HepG2 (cell line): ENCODE data around the gene KIAA0319L. TPM values are rescaled to one million over a fixed set of nuclear protein-coding genes. Genes with fewer than 3 reads are reported as not detected.

ENCODE experiments used
- ATAC-seq: fragments of 200-7000 bp; cut with Tn5 transposase; 3 replicates; pipeline ENCODE4 v1.9.1; 2020; ENCODE audit warnings: mild to moderate bottlenecking, moderate library complexity
- BruUV-seq: library from RNA; stranded (reverse); fragments of 400-500 nt; replicated peaks from 2 replicates; lab custom pipeline; 2021; lab: Mats Ljungman, UMichigan
- CTCF ChIA-PET: fragments of 300-600 bp; formaldehyde crosslinking; extraction: SDS; loops from one replicate; lab custom pipeline; 2021; ENCODE audit warnings: low total read pairs, inconsistent platforms, low intra/inter-chr PET ratio; lab: Yijun Ruan, JAX
- POLR2A ChIA-PET: fragments of 350-600 bp; sonication (Branson Sonifier 250); formaldehyde crosslinking; loops from one replicate; lab custom pipeline; 2020; ENCODE audit warnings: antibody characterized with exemption, inconsistent platforms; lab: Yijun Ruan, JAX
- DNase-seq: peaks from one replicate; pipeline ENCODE4 v3.0.0-alpha.2; 2015; ENCODE audit warnings: low spot score
- FAIRE-seq: peaks from 3 replicates; lab custom pipeline; 2011; peaks lifted over from hg19 to GRCh38; lab: Jason Lieb, UNC
- H2AFZ ChIP-seq: one replicate; pipeline ENCODE4 v1.6.1; 2011; ENCODE audit warnings: low read length, inconsistent platforms
- H3K27ac ChIP-seq: fragments of 300-600 bp; 3 replicates; pipeline ENCODE4 v1.8.0; 2011; ENCODE audit warnings: mixed run types, mild to moderate bottlenecking, mixed read lengths, low read length, inconsistent platforms; ENCODE audit not compliant: insufficient read depth; ENCODE audit errors: extremely low read length
- H3K27me3 ChIP-seq, 2 experiments: fragments of 200-600 bp in 1 of 2; 2 replicates in 1 of 2; 3 replicates in 1 of 2; pipeline versions ENCODE4 v1.6.0 to v1.8.0; 2011; ENCODE audit warnings: low read length in 2 of 2, mild to moderate bottlenecking in 2 of 2, moderate library complexity in 2 of 2, inconsistent platforms in 1 of 2; ENCODE audit not compliant: insufficient read depth in 2 of 2, control insufficient read depth in 1 of 2
- H3K36me3 ChIP-seq, 2 experiments: fragments of 200-600 bp in 1 of 2; replicated peaks in 1 of 2; 2 replicates in 1 of 2; 3 replicates in 1 of 2; pipeline versions ENCODE4 v1.5.1 to v1.8.0; 2011; ENCODE audit warnings: low read length in 2 of 2, inconsistent platforms in 1 of 2; ENCODE audit not compliant: insufficient read depth in 2 of 2, control insufficient read depth in 1 of 2
- H3K4me1 ChIP-seq: 2 replicates; pipeline ENCODE4 v1.5.1; 2012; ENCODE audit warnings: low read length, inconsistent platforms; ENCODE audit not compliant: insufficient read depth
- H3K4me2 ChIP-seq: 2 replicates; pipeline ENCODE4 v1.6.0; 2011; ENCODE audit warnings: low read depth, low read length, inconsistent platforms
- H3K4me3 ChIP-seq, 3 experiments: fragments of 200-600 bp in 1 of 3; sonication (generic), shearing (Covaris generic) in 1 of 3; replicated peaks in 1 of 3; 2 replicates each; pipeline ENCODE4 v1.5.1; 2011 to 2016; ENCODE audit warnings: low read length in 3 of 3, inconsistent platforms in 2 of 3, low read depth in 2 of 3, mild to moderate bottlenecking in 2 of 3, control low read depth in 1 of 3, mixed read lengths in 1 of 3; ENCODE audit not compliant: insufficient read depth in 1 of 3
- H3K79me2 ChIP-seq: one replicate; pipeline ENCODE4 v1.6.1; 2011; ENCODE audit warnings: low read length, inconsistent platforms; ENCODE audit not compliant: insufficient read depth
- H3K9ac ChIP-seq: 2 replicates; pipeline ENCODE4 v1.6.0; 2011; ENCODE audit warnings: mild to moderate bottlenecking, low read depth, low read length, inconsistent platforms; ENCODE audit not compliant: insufficient read depth
- H3K9me3 ChIP-seq: 2 replicates; pipeline ENCODE4 v1.5.1; 2012; ENCODE audit warnings: mild to moderate bottlenecking, low read length
- H4K20me1 ChIP-seq: 2 replicates; pipeline ENCODE4 v1.6.0; 2011; ENCODE audit warnings: inconsistent platforms, mild to moderate bottlenecking, low read length, moderate library complexity; ENCODE audit not compliant: insufficient read depth
- ATF6 ChIP-seq: sonication (generic); formaldehyde crosslinking; conservative IDR thresholded peaks from 2 replicates; pipeline ENCODE4 v1.4.0; 2020; ENCODE audit warnings: missing genetic modification reagents
- CTCF ChIP-seq: sonication (generic); formaldehyde crosslinking; IDR thresholded peaks from 2 replicates; pipeline ENCODE4 v1.5.0; 2020; ENCODE audit warnings: mild to moderate bottlenecking, missing genetic modification reagents, moderate library complexity
- DPF2 ChIP-seq: sonication (generic); formaldehyde crosslinking; IDR thresholded peaks from 2 replicates; pipeline ENCODE4 v1.4.0; 2020; ENCODE audit warnings: mild to moderate bottlenecking, low read depth, missing genetic modification reagents, borderline replicate concordance
- MAFG ChIP-seq: sonication (generic); formaldehyde crosslinking; IDR thresholded peaks from 2 replicates; pipeline ENCODE4 v1.5.1; 2020; ENCODE audit warnings: mild to moderate bottlenecking, missing genetic modification reagents
- NONO ChIP-seq, 2 experiments: fragments of 450-650 bp in 1 of 2; sonication (generic) in 1 of 2; formaldehyde crosslinking in 1 of 2; IDR thresholded peaks in 1 of 2; conservative IDR thresholded peaks in 1 of 2; 2 replicates each; pipeline versions ENCODE4 v1.6.1 to v1.8.0; 2017 to 2022; ENCODE audit warnings: mild to moderate bottlenecking in 1 of 2, missing genetic modification reagents in 1 of 2, moderate library complexity in 1 of 2
- RAD51 ChIP-seq: fragments of 450-650 bp; IDR thresholded peaks from 2 replicates; pipeline ENCODE4 v1.6.1; 2016; ENCODE audit warnings: borderline replicate concordance
- RBM22 ChIP-seq: fragments of 200-400 bp; formaldehyde crosslinking; optimal IDR thresholded peaks from 2 replicates; pipeline ENCODE3; 2017; ENCODE audit warnings: mild to moderate bottlenecking, low read length, moderate library complexity
- TCF12 ChIP-seq, 2 experiments: fragments of 450-650 bp in 1 of 2; sonication (generic) in 1 of 2; formaldehyde crosslinking in 1 of 2; IDR thresholded peaks; 2 replicates each; pipeline versions ENCODE4 v1.6.1 to v1.8.0; 2017 to 2022; ENCODE audit warnings: antibody characterized with exemption in 1 of 2, mild to moderate bottlenecking in 1 of 2, missing genetic modification reagents in 1 of 2, moderate library complexity in 1 of 2
- TSC22D2 ChIP-seq: sonication (generic); formaldehyde crosslinking; IDR thresholded peaks from 2 replicates; pipeline ENCODE4 v1.5.1; 2020; ENCODE audit warnings: missing genetic modification reagents, mild to moderate bottlenecking, borderline replicate concordance
- YEATS4 ChIP-seq: sonication (generic); formaldehyde crosslinking; IDR thresholded peaks from 2 replicates; pipeline ENCODE4 v1.4.0; 2020; ENCODE audit warnings: missing genetic modification reagents, borderline replicate concordance
- ZNF577 ChIP-seq: sonication (generic); formaldehyde crosslinking; IDR thresholded peaks from 2 replicates; pipeline ENCODE4 v1.4.0; 2020; ENCODE audit warnings: mild to moderate bottlenecking, low read depth, missing genetic modification reagents, borderline replicate concordance
- ZSCAN22 ChIP-seq: sonication (generic); formaldehyde crosslinking; IDR thresholded peaks from 2 replicates; pipeline ENCODE4 v1.4.0; 2020; ENCODE audit warnings: mild to moderate bottlenecking, missing genetic modification reagents
- WGBS: methylation state at CpG from one replicate; pipeline ENCODE4 v1.1.6; 2017; ENCODE audit warnings: low lambda C conversion rate; 5-methylcytosine and 5-hydroxymethylcytosine counted together
- in situ Hi-C: cut with HindIII; loops from 2 replicates; pipeline ENCODE4 v1.10.0; 2017; ENCODE audit warnings: low pct_unique_long_range_greater_than_20kb; ENCODE audit not compliant: extremely low pct_ligation_motif_present
- intact Hi-C: fragments of 100-400 bp; cut with micrococcal nuclease; formaldehyde crosslinking; loops from one replicate; pipeline ENCODE4 v1.10.0; 2022; ENCODE audit not compliant: unreplicated experiment
- polyA plus RNA-seq, 8 experiments: library from polyadenylated mRNA; depleted of rRNA in 3 of 8; stranded (reverse) in 7 of 8; unstranded in 1 of 8; fragments of >200 nt; fragmentation: Illumina TruSeq in 4 of 8; extraction: Trizol in 4 of 8; gene quantifications; 2 replicates each; pipeline versions ENCODE4 v1.2.1 to v1.2.3, GENCODE V29; 2011 to 2016; ENCODE audit warnings: low read depth in 4 of 8, missing spikeins in 1 of 8, mixed read lengths in 1 of 8; ENCODE audit not compliant: insufficient read depth in 1 of 8
- total RNA-seq, 5 experiments: library from RNA; depleted of rRNA; stranded (reverse); fragments of >200 nt; fragmentation: Illumina TruSeq; extraction: Trizol; gene quantifications; 2 replicates each; pipeline ENCODE4 v1.2.3, GENCODE V29; 2016; ENCODE audit warnings: low read depth in 1 of 5
- TF ChIP-seq, protein P1 (sequence below): IDR thresholded peaks from 2 replicates; pipeline ENCODE4 v1.6.1; 2016; ENCODE audit warnings: missing biosample characterization, missing genetic modification reagents, low read depth

Gene KIAA0319L
- total and polyA plus RNA-seq, 2 of the 13 experiments (the other 11 are each of a cell fraction or from before 2014, with no cell fraction given): 33.4 to 82.6 TPM

DNA sequence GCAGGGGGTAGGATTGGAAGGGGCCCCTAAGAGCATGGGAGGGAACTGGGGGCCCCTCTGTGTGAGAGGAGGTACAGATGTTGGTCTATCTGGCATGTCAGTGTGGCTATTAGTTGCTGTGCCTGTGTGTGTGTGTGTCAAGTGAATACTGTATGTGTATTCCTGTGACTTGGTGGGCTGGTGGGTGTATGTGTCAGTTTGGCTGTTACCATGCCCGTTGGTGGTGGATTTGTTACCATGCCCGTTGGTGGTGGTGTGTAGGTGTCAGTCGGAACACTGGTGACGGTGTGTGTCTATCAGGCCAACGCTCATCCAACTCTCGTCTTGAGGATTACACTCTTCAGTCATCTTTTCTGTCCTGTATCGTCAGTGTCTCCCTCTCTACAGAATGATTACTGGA lies 38.5 kb upstream of the KIAA0319L start:
- no peaks in the 10 kb centered on the region for H3K79me2 ChIP-seq
- H3K27me3 ChIP-seq: no peaks in the 10 kb centered on the region
- no peaks in the 10 kb centered on the region for H3K9me3 ChIP-seq
- TF ChIP-seq RAD51 (no peak), ATF6 (CRISPR knock-in tag) (no peak), TSC22D2 (CRISPR knock-in tag) (no peak), TCF12 (IDR thresholded peaks at IDR 0.05) (no peak), TCF12 (CRISPR knock-in tag; IDR thresholded peaks at IDR 0.05) (no peak), DPF2 (no peak), RBM22 (no peak), MAFG (CRISPR knock-in tag) (no peak), NONO (IDR thresholded peaks at IDR 0.05) (no peak), NONO (CRISPR knock-in tag; conservative IDR thresholded peaks at IDR 0.05) (no peak), ZNF577 (CRISPR knock-in tag) (no peak), YEATS4 (CRISPR knock-in tag) (no peak), CTCF (CRISPR knock-in tag) (no peak), ZSCAN22 (no peak)
- TF ChIP-seq, protein P1, sequence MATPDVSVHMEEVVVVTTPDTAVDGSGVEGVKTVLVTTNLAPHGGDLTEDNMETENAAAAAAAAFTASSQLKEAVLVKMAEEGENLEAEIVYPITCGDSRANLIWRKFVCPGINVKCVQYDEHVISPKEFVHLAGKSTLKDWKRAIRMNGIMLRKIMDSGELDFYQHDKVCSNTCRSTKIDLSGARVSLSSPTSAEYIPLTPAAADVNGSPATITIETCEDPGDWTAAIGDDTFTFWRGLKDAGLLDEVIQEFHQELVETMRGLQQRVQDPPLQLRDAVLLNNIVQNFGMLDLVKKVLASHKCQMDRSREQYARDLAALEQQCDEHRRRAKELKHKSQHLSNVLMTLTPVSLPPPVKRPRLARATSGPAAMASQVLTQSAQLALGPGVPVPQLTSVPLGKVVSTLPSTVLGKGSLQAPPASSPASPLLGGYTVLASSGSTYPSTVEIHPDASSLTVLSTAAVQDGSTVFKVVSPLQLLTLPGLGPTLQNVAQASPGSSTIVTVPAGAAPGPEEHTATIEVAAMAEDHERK (CRISPR knock-in tag): no peak
- H3K4me3 ChIP-seq: no peak overlapping the region
- in situ Hi-C loops: no loop called here
- no peak overlapping the region for H3K27ac ChIP-seq
- no peak overlapping the region for H2AFZ ChIP-seq
- peaks cover 15% of the 10 kb centered on the region for H3K4me1 ChIP-seq
- intact Hi-C loops: no loop called here
- H3K4me2 ChIP-seq: no peak overlapping the region
- no peaks in the 10 kb centered on the region for H4K20me1 ChIP-seq
- no TSS peak for BruUV-seq
- WGBS: 93% methylated on average over 7 of the region's 7 CpGs
- ATAC-seq (no peak), DNase-seq (no peak), FAIRE-seq (no peak)
- ChIA-PET POLR2A (no interaction called here), CTCF (no interaction called here)
- H3K9ac ChIP-seq: no peak overlapping the region
- peaks cover 0 to 11% of the 10 kb centered on the region in 2 experiments; a peak in 3 of 5 replicates for H3K36me3 ChIP-seq
